Endodermal cell (in vitro differentiated cells): ENCODE data around the gene RAB28. TPM values are rescaled to one million over a fixed set of nuclear protein-coding genes. Genes with fewer than 3 reads are reported as not detected.
A peak's percentile ranks its signal among the peaks of the same experiment; 100 is the strongest.
"Not testable (repeated sequence)": the region's sequence is repeated elsewhere in the genome, so short reads cannot be mapped to it uniquely, and the experiment has no call there.

Source experiments
- DNase-seq: peaks from one replicate; pipeline ENCODE4 v3.0.0-alpha.2; 2017
- H3K27ac ChIP-seq: 2 replicates; pipeline ENCODE4 v1.5.1; 2013; ENCODE audit warnings: mild to moderate bottlenecking, low read depth, low read length, moderate library complexity
- H3K27me3 ChIP-seq: 2 replicates; pipeline ENCODE4 v1.6.1; 2013; ENCODE audit warnings: mild to moderate bottlenecking, low read length, moderate library complexity; ENCODE audit not compliant: insufficient read depth, control insufficient read depth, poor library complexity, severe bottlenecking
- H3K36me3 ChIP-seq: 2 replicates; pipeline ENCODE4 v1.7.0; 2013; ENCODE audit warnings: mild to moderate bottlenecking, low read length, moderate library complexity; ENCODE audit not compliant: control insufficient read depth, insufficient read depth
- H3K4me1 ChIP-seq: one replicate; pipeline ENCODE4 v1.7.0; 2013; ENCODE audit warnings: low read length; ENCODE audit not compliant: control insufficient read depth, insufficient read depth
- H3K4me3 ChIP-seq: 2 replicates; pipeline ENCODE4 v1.5.1; 2013; ENCODE audit warnings: mild to moderate bottlenecking, low read length, moderate library complexity
- H3K9ac ChIP-seq: 2 replicates; pipeline ENCODE4 v1.6.1; 2013; ENCODE audit warnings: mild to moderate bottlenecking, low read length, moderate library complexity; ENCODE audit not compliant: poor library complexity, severe bottlenecking; ENCODE audit errors: extremely low read depth
- H3K9me3 ChIP-seq: 2 replicates; pipeline ENCODE4 v1.6.1; 2013; ENCODE audit warnings: mild to moderate bottlenecking, low read length, moderate library complexity; ENCODE audit not compliant: control insufficient read depth
- H3K27ac Mint-ChIP-seq: 2 replicates; pipeline ENCODE4 v1.8.0; 2020; ENCODE audit warnings: mixed read lengths
- H3K27me3 Mint-ChIP-seq: 2 replicates; pipeline ENCODE4 v1.8.0; 2021; ENCODE audit warnings: mild to moderate bottlenecking, mixed read lengths; ENCODE audit not compliant: insufficient read depth
- H3K36me3 Mint-ChIP-seq: 2 replicates; pipeline ENCODE4 v1.8.0; 2020; ENCODE audit warnings: low read depth, mixed read lengths
- H3K4me1 Mint-ChIP-seq: 2 replicates; pipeline ENCODE4 v1.8.0; 2020; ENCODE audit warnings: mixed read lengths
- H3K4me3 Mint-ChIP-seq: 2 replicates; pipeline ENCODE4 v1.8.0; 2020; ENCODE audit warnings: mild to moderate bottlenecking, moderate library complexity, mixed read lengths
- H3K9me3 Mint-ChIP-seq: 2 replicates; pipeline ENCODE4 v1.8.0; 2020; ENCODE audit warnings: mild to moderate bottlenecking, mixed read lengths
- WGBS, 2 experiments: methylation state at CpG; one replicate each; pipeline versions ENCODE4 v1.1.5 to v1.1.7; 2013; ENCODE audit warnings: missing lambda C conversion rate in 2 of 2, mixed read lengths in 1 of 2; ENCODE audit not compliant: insufficient coverage in 1 of 2, insufficient read length in 1 of 2; 5-methylcytosine and 5-hydroxymethylcytosine counted together
- total RNA-seq, 2 donors: library from RNA; stranded (reverse); fragmentation: NEBNext Ultra II Directional in 1 of 2; extraction: Animal tissue kit (Norgen Biotek cat#: 25700) in 1 of 2; gene quantifications; 2 replicates in 1 of 2; 3 replicates in 1 of 2; pipeline ENCODE4 v1.2.1, GENCODE V29; 2021
- TF ChIP-seq, protein P1 (sequence below): fragments of 200-600 bp; sonication (generic); conservative IDR thresholded peaks from 2 replicates; pipeline ENCODE4 v1.5.0; 2021; ENCODE audit warnings: antibody characterized with exemption, mild to moderate bottlenecking

RAB28 gene
- total RNA-seq, 2 donors from 2014 or later: 24.6 to 25.7 TPM

DNA sequence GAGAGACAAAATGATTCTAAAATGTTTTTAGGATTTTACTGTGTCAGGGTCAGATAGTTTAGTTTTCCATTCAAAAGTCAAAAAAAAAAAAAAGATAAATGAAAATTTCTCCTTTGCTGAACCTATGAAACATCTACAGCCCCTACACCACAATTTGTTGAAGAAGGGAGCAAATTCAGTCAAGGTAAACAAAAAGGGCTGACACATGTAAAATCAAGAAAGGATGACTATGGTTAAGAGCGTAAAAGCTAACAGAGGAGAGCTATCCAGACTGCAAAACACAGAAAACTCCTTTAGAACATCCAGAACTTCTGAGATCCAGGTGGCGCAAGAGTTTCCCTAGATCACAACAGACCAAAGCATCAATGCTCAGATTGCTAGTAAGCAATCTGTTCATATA is 72.2 kb downstream of the RAB28 start:
- WGBS, 2 experiments: 50% methylated on average over 2 of the region's 2 CpGs; no CpG with 5 or more reads in 1 of the 2 experiments
- Histone ChIP-seq H3K9me3 (peaks cover 4% of the 10 kb centered on the region), H3K27me3 (no peaks in the 10 kb centered on the region), H3K27ac (no peak overlapping the region), H3K36me3 (no peaks in the 10 kb centered on the region), H3K9ac (no peak overlapping the region), H3K4me1 (no peaks in the 10 kb centered on the region), H3K4me3 (no peak overlapping the region)
- peaks cover 12% of the 10 kb centered on the region for H3K4me1 Mint-ChIP-seq
- TF ChIP-seq, protein P1, sequence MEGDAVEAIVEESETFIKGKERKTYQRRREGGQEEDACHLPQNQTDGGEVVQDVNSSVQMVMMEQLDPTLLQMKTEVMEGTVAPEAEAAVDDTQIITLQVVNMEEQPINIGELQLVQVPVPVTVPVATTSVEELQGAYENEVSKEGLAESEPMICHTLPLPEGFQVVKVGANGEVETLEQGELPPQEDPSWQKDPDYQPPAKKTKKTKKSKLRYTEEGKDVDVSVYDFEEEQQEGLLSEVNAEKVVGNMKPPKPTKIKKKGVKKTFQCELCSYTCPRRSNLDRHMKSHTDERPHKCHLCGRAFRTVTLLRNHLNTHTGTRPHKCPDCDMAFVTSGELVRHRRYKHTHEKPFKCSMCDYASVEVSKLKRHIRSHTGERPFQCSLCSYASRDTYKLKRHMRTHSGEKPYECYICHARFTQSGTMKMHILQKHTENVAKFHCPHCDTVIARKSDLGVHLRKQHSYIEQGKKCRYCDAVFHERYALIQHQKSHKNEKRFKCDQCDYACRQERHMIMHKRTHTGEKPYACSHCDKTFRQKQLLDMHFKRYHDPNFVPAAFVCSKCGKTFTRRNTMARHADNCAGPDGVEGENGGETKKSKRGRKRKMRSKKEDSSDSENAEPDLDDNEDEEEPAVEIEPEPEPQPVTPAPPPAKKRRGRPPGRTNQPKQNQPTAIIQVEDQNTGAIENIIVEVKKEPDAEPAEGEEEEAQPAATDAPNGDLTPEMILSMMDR: no peak
- peaks cover 14% of the 10 kb centered on the region for H3K9me3 Mint-ChIP-seq
- DNase-seq: no peak
- H3K4me3 Mint-ChIP-seq: no peak overlapping the region
- no peaks in the 10 kb centered on the region for H3K27me3 Mint-ChIP-seq
- H3K27ac Mint-ChIP-seq: peak overlapping the region; percentile 13
- H3K36me3 Mint-ChIP-seq: peaks cover 25% of the 10 kb centered on the region

DNA sequence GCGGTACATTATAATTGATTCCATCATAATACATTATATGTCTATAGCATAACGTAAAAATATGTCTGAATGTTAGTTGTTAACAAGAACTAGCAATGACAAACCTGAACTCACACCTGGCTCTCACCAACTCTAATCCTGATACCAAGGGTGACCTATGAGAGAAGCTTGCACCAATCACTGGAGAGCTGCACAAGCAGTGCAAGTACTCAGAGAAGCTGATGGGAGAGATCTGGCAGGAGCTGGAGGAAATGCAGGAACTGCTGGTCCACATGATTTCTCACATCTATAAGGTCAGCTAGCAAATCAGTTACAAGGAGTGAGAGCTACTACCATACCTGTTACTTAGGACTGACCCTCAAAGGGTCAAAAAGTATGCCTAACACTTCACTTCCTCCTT is 74.8 kb downstream of the RAB28 start:
- peaks cover 13% of the 10 kb centered on the region for H3K9me3 Mint-ChIP-seq
- Histone ChIP-seq H3K36me3 (no peaks in the 10 kb centered on the region), H3K9ac (no peak overlapping the region), H3K4me3 (no peak overlapping the region), H3K27ac (no peak overlapping the region), H3K9me3 (no peaks in the 10 kb centered on the region), H3K27me3 (no peaks in the 10 kb centered on the region), H3K4me1 (no peaks in the 10 kb centered on the region)
- no peaks in the 10 kb centered on the region for H3K27me3 Mint-ChIP-seq
- peaks cover 12% of the 10 kb centered on the region for H3K4me1 Mint-ChIP-seq
- TF ChIP-seq, protein P1: no peak
- no peak for DNase-seq
- WGBS, 2 experiments: 100% methylated on average over 2 of the region's 2 CpGs; no CpG with 5 or more reads in 1 of the 2 experiments
- no peak overlapping the region for H3K4me3 Mint-ChIP-seq
- no peak overlapping the region for H3K27ac Mint-ChIP-seq
- peaks cover 17% of the 10 kb centered on the region for H3K36me3 Mint-ChIP-seq

DNA sequence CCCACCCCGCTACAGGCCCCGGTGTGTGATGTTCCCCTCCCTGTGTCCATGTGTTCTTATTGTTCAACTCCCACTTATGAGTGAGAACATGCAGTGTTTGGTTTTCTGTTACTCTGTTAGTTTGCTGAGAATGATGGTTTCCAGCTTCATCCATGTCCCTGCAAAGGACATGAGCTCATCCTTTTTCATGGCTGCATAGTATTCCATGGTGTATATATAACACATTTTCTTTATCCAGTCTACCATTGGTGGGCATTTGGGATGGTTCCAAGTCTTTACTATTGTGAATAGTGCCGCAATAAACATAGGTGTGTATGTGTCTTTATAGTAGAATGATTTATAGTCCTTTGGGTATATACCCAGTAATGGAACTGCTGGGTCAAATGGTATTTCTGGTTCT is 78.0 kb downstream of the RAB28 start:
- H3K9me3 ChIP-seq, DNase-seq, H3K27ac Mint-ChIP-seq, H3K27me3 Mint-ChIP-seq, H3K4me3 Mint-ChIP-seq, H3K27ac ChIP-seq, H3K4me1 ChIP-seq, H3K36me3 ChIP-seq, H3K9ac ChIP-seq, H3K27me3 ChIP-seq, H3K4me1 Mint-ChIP-seq, H3K4me3 ChIP-seq: not testable (repeated sequence)
- 89 to 94% methylated on average over 2 to 3 of the region's 3 CpGs for WGBS, 2 experiments
- peaks cover 17% of the 10 kb centered on the region for H3K36me3 Mint-ChIP-seq
- peaks cover 13% of the 10 kb centered on the region for H3K9me3 Mint-ChIP-seq

DNA sequence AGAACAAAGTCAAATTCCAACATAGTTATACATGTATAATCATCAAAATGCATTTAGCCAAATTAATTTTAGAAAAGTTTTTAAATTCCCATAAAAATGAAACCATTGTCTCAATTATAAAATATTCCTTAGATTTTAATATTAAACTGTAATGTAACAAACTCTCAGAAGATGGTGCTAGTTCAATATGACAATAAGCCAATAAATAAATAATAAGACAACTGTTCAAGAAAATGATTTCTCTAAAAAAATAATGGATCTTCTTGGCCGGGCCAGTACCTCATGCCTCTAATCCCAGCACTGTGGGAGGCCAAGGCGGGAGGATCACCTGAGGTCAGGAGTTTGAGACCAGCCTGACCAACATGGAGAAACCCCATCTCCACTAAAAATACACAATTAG is 80.3 kb downstream of the RAB28 start:
- no peak for DNase-seq
- Mint-ChIP-seq H3K27ac (no peak overlapping the region), H3K9me3 (peaks cover 13% of the 10 kb centered on the region), H3K36me3 (peaks cover 15% of the 10 kb centered on the region), H3K27me3 (no peaks in the 10 kb centered on the region), H3K4me3 (no peak overlapping the region), H3K4me1 (no peaks in the 10 kb centered on the region)
- TF ChIP-seq, protein P1: no peak
- H3K4me3 ChIP-seq: no peak overlapping the region
- H3K27me3 ChIP-seq: no peaks in the 10 kb centered on the region
- H3K4me1 ChIP-seq: no peaks in the 10 kb centered on the region
- no peaks in the 10 kb centered on the region for H3K9me3 ChIP-seq
- 77 to 93% methylated on average over 2 of the region's 2 CpGs for WGBS, 2 experiments
- no peak overlapping the region for H3K27ac ChIP-seq
- no peaks in the 10 kb centered on the region for H3K36me3 ChIP-seq
- no peak overlapping the region for H3K9ac ChIP-seq
